Transverse colon (tissue), 4 donors: ENCODE data around the gene ZNF124. TPM values are rescaled to one million over a fixed set of nuclear protein-coding genes. Genes with fewer than 3 reads are reported as not detected.

Experiments used
- DNase-seq: peaks from one replicate; pipeline ENCODE4 v3.0.0-alpha.2; 2019
- H3K27ac ChIP-seq, 4 donors: fragments of 200-600 bp; sonication (generic); 2 replicates each; pipeline ENCODE4 v1.5.1; 2016 to 2018; ENCODE audit warnings: inconsistent platforms in 4 of 4
- H3K27me3 ChIP-seq: fragments of 200-600 bp; sonication (generic); 2 replicates; pipeline ENCODE4 v1.5.1; 2017; ENCODE audit warnings: inconsistent platforms
- H3K36me3 ChIP-seq, 4 donors: fragments of 200-600 bp; sonication (generic); 2 replicates each; pipeline ENCODE4 v1.5.1; 2017 to 2019; ENCODE audit warnings: inconsistent platforms in 4 of 4
- H3K4me1 ChIP-seq, 4 donors: fragments of 200-600 bp; sonication (generic); 2 replicates each; pipeline ENCODE4 v1.5.1; 2017 to 2020; ENCODE audit warnings: inconsistent platforms in 4 of 4
- H3K4me3 ChIP-seq, 4 donors: fragments of 200-600 bp; sonication (generic); 1 replicate in 1 of 4; 2 replicates in 3 of 4; pipeline versions ENCODE4 v1.5.1 to v1.6.1; 2017 to 2019; ENCODE audit warnings: inconsistent platforms in 4 of 4
- H3K9me3 ChIP-seq, 2 donors: fragments of 200-600 bp; sonication (generic); 2 replicates each; pipeline ENCODE4 v1.5.1; 2017 to 2019; ENCODE audit warnings: inconsistent platforms in 2 of 2
- EP300 ChIP-seq: sonication (generic); formaldehyde crosslinking; IDR thresholded peaks from one replicate; pipeline ENCODE4 v1.6.1; 2017; ENCODE audit warnings: antibody characterized with exemption, low read depth
- POLR2A ChIP-seq: fragments of 450-650 bp; IDR thresholded peaks from one replicate; pipeline ENCODE4 v1.6.1; 2016; ENCODE audit warnings: antibody characterized with exemption, mild to moderate bottlenecking, moderate library complexity
- POLR2AphosphoS5 ChIP-seq, 3 donors: sonication (generic); formaldehyde crosslinking; IDR thresholded peaks; one replicate each; pipeline ENCODE4 v1.6.1; 2016; ENCODE audit warnings: antibody characterized with exemption in 3 of 3
- WGBS, 2 donors: methylation state at CpG; one replicate each; pipeline ENCODE4 v1.1.5; 2018; ENCODE audit warnings: low coverage in 1 of 2; 5-methylcytosine and 5-hydroxymethylcytosine counted together
- in situ Hi-C, 4 donors: fragments of 200-750 bp; cut with MboI; loops; one replicate each; pipeline versions ENCODE4 v1.15.0 to v1.15.1; 2017; ENCODE audit warnings: low sequenced_read_pairs in 3 of 4, low pct_ligation_motif_present in 1 of 4, low pct_unique_long_range_greater_than_20kb in 1 of 4
- intact Hi-C: fragments of 100-400 bp; cut with DNase I; formaldehyde crosslinking; loops from one replicate; pipeline ENCODE4 v1.15.1; 2023; ENCODE audit warnings: low total_unique reads
- total RNA-seq, 4 donors: library from RNA; depleted of rRNA; stranded (reverse); fragments of >200 nt; gene quantifications; one replicate each; pipeline ENCODE4 v1.1.0, GENCODE V29; 2016
- TF ChIP-seq, protein P1 (sequence below), 5 experiments: fragments of 200-600 bp in 3 of 5; fragments of 450-650 bp in 2 of 5; sonication (generic) in 3 of 5; IDR thresholded peaks; 1 replicate in 2 of 5; 2 replicates in 3 of 5; pipeline ENCODE4 v1.5.1; 2016 to 2017; ENCODE audit warnings: antibody characterized with exemption in 5 of 5, inconsistent platforms in 3 of 5, mild to moderate bottlenecking in 2 of 5, moderate library complexity in 1 of 5

The ZNF124 gene
- total RNA-seq, 4 donors from 2014 or later, result 27.5 to 61.1 (median 41.5) TPM

DNA sequence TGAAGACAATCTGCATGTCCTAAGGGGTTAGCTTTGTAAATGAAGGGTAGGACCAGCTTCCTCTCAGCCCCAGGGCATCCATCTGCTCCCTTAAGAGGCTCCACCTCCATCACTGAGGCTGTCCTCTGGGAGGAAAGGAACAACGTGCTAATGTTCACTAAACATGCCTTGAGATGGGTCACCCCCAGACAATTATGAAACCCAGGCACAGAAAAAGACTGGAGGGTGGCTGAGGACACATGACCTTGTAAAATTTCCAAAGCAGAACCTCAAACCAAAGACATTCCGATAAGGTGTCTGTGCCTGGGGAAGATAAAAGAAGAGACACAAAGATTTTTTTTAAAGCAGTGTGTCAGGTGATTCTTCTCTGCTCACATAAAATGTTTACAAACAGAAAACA is 37.6 kb upstream of the ZNF124 start:
- Histone ChIP-seq H3K36me3 (no peaks in the 10 kb centered on the region), H3K9me3 (no peaks in the 10 kb centered on the region), H3K27ac (peak overlapping the region in 1 of 4 donors; percentile 93), H3K4me3 (peak overlapping the region in 3 of 4 donors; percentile 69 to 98 (median 92)), H3K27me3 (no peaks in the 10 kb centered on the region), H3K4me1 (peaks cover 0 to 38% (median 19%) of the 10 kb centered on the region in 4 donors)
- intact Hi-C loops, result no loop called here
- in situ Hi-C loops, result no loop called here
- DNase-seq, result no peak
- 48 to 67% methylated on average over 1 to 2 of the region's 2 CpGs for WGBS, 2 donors
- TF ChIP-seq POLR2A (no peak), EP300 (no peak), POLR2AphosphoS5 (IDR thresholded peaks at IDR 0.05) (no peak)
- TF ChIP-seq, protein P1, sequence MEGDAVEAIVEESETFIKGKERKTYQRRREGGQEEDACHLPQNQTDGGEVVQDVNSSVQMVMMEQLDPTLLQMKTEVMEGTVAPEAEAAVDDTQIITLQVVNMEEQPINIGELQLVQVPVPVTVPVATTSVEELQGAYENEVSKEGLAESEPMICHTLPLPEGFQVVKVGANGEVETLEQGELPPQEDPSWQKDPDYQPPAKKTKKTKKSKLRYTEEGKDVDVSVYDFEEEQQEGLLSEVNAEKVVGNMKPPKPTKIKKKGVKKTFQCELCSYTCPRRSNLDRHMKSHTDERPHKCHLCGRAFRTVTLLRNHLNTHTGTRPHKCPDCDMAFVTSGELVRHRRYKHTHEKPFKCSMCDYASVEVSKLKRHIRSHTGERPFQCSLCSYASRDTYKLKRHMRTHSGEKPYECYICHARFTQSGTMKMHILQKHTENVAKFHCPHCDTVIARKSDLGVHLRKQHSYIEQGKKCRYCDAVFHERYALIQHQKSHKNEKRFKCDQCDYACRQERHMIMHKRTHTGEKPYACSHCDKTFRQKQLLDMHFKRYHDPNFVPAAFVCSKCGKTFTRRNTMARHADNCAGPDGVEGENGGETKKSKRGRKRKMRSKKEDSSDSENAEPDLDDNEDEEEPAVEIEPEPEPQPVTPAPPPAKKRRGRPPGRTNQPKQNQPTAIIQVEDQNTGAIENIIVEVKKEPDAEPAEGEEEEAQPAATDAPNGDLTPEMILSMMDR (IDR thresholded peaks at IDR 0.05), result no peak

DNA sequence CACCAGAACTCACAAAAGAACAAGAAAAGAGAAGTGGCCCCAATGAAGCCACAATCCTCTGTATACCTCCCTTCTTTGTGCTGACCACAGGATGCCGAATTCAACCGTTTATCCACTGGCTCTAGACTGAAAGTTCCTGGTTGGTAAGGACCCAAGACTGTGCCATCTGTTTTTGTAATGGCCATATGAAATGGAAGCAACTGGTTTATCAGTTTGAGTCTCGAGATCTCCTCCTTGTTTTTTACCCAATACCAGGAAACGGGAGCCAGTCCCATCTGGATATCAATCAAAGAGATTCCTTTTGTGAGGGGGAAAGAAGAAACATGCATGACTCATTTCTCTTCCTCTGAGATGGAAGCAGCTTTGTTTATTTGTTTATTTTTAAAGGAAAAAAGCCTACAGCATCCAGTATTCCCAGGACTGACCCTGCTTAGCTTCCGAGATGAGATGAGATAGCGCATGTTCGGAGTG is 32.4 kb upstream of the ZNF124 start:
- intact Hi-C loops, result no loop called here
- 83 to 88% methylated on average over 6 to 7 of the region's 7 CpGs for WGBS, 2 donors
- H3K4me3 ChIP-seq, result no peak overlapping the region
- TF ChIP-seq POLR2A (no peak), EP300 (no peak), POLR2AphosphoS5 (IDR thresholded peaks at IDR 0.05) (no peak)
- TF ChIP-seq, protein P1 (IDR thresholded peaks at IDR 0.05), result no peak
- peaks cover 0 to 23% (median under 1%) of the 10 kb centered on the region in 4 donors for H3K36me3 ChIP-seq
- DNase-seq, result no peak
- in situ Hi-C loops, result no loop called here
- H3K9me3 ChIP-seq, result no peaks in the 10 kb centered on the region
- peaks cover 0 to 35% (median 11%) of the 10 kb centered on the region in 4 donors for H3K4me1 ChIP-seq
- H3K27ac ChIP-seq, result peak overlapping the region in 2 of 4 donors; percentile 55 to 58
- no peaks in the 10 kb centered on the region for H3K27me3 ChIP-seq

DNA sequence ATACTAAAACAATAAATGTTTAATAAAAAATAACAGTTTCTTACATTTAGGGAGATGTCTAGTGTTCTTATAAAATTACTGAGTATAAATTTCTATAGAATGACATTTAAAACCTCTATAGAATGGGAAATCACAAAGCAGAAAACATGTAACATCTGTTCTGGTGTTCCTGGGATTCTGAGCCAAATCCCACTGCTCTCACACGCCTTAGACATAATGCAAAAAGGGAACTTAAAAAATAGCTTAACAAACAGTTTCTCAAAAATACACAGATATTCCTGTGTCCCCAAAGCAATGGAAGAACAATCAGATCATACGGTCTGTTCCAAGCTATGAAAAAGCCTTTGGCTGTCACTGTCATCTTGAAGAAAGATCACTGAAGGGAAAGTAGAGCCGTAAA is 27.0 kb upstream of the ZNF124 start:
- Histone ChIP-seq H3K36me3 (peaks cover 0 to 76% (median 25%) of the 10 kb centered on the region in 4 donors), H3K4me1 (no peaks in the 10 kb centered on the region), H3K27me3 (no peaks in the 10 kb centered on the region), H3K27ac (no peak overlapping the region), H3K9me3 (peaks cover 5 to 10% of the 10 kb centered on the region in 2 donors), H3K4me3 (no peak overlapping the region)
- TF ChIP-seq POLR2AphosphoS5 (IDR thresholded peaks at IDR 0.05), result no peak
- TF ChIP-seq, protein P1 (IDR thresholded peaks at IDR 0.05), result no peak
- TF ChIP-seq POLR2A, result no peak
- TF ChIP-seq EP300, result no peak
- intact Hi-C loops (no loop called here), in situ Hi-C loops (no loop called here)
- DNase-seq, result no peak
- WGBS, 2 donors, result 64 to 100% methylated on average over 1 to 3 of the region's 3 CpGs

DNA sequence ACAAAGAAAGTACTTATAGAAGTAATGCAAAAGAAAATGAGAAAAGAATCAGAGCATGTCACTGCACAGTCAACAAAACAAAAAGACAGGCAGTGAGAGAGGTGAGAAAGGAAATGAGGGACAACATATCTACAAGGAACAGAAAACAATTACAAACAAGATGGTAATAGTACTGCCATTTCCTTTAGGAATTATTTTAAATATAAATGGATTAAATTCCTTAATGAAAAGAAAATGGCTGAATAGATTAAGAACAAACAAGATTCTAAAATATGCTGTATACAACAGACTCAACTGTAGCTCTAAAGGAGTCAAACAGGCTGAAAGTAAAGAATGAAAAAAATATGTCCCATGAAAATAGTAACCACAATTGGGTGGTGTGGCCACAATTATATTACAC is 22.1 kb upstream of the ZNF124 start:
- Histone ChIP-seq H3K9me3 (peaks cover 48 to 53% of the 10 kb centered on the region in 2 donors), H3K36me3 (peaks cover 0 to 93% (median 43%) of the 10 kb centered on the region in 4 donors), H3K27ac (no peak overlapping the region), H3K4me3 (no peak overlapping the region), H3K27me3 (no peaks in the 10 kb centered on the region), H3K4me1 (no peaks in the 10 kb centered on the region)
- in situ Hi-C loops, result no loop called here
- no peak for TF ChIP-seq POLR2AphosphoS5 (IDR thresholded peaks at IDR 0.05)
- intact Hi-C loops, result no loop called here
- no peak for DNase-seq
